Right lobe of liver (tissue), 4 donors: Measurements from ENCODE around the gene MYBPC3.

Source experiments
- POLR2A ChIP-seq: fragments of 450-650 bp; IDR thresholded peaks from one replicate; pipeline ENCODE4 v1.6.1; 2017; ENCODE audit warnings: antibody characterized with exemption, mild to moderate bottlenecking
- TF ChIP-seq, protein P1 (sequence below), 4 donors: fragments of 200-600 bp in 3 of 4; fragments of 450-650 bp in 1 of 4; IDR thresholded peaks; one replicate each; pipeline versions ENCODE4 v1.5.1 to v1.8.0; 2016 to 2022; ENCODE audit warnings: antibody characterized with exemption in 4 of 4, mild to moderate bottlenecking in 2 of 4
- donor health status: DM: no; HTN: no; CAD: no.
- donor health status: DM: no; HTN: no; CAD: no.
- donor health status: DM: no; HTN: yes; CAD: no.

DNA sequence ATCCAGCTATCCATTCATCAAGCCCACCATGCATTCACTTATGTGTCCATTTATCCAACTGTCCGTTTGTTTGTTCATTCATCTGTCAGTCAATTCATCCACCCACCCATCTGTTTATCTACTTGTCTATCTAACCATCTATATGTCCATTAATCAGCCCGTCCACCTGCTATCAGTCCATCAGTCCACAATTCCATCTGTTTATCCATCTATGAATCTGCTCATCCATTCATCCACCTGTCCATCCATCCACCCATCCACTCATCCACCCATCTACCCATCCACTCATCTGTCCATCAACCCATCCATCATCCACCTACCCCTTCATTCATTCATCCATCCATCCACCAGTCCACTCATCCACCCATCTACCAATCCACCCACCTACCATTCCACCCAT lies 26.8 kb upstream of the MYBPC3 start:
- TF ChIP-seq, protein P1, sequence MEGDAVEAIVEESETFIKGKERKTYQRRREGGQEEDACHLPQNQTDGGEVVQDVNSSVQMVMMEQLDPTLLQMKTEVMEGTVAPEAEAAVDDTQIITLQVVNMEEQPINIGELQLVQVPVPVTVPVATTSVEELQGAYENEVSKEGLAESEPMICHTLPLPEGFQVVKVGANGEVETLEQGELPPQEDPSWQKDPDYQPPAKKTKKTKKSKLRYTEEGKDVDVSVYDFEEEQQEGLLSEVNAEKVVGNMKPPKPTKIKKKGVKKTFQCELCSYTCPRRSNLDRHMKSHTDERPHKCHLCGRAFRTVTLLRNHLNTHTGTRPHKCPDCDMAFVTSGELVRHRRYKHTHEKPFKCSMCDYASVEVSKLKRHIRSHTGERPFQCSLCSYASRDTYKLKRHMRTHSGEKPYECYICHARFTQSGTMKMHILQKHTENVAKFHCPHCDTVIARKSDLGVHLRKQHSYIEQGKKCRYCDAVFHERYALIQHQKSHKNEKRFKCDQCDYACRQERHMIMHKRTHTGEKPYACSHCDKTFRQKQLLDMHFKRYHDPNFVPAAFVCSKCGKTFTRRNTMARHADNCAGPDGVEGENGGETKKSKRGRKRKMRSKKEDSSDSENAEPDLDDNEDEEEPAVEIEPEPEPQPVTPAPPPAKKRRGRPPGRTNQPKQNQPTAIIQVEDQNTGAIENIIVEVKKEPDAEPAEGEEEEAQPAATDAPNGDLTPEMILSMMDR (IDR thresholded peaks at IDR 0.05), result no peak
- no peak for TF ChIP-seq POLR2A
